OCI-M1 (cell line): Measurements from ENCODE around the gene AFF3.
"Not testable (repeated sequence)": the region's sequence is repeated elsewhere in the genome, so short reads cannot be mapped to it uniquely, and the experiment has no call there.

ENCODE experiments used
- DNase-seq: peaks from one replicate; lab custom pipeline; 2025; lab: John Stamatoyannopoulos, UW

AFF3 gene

DNA sequence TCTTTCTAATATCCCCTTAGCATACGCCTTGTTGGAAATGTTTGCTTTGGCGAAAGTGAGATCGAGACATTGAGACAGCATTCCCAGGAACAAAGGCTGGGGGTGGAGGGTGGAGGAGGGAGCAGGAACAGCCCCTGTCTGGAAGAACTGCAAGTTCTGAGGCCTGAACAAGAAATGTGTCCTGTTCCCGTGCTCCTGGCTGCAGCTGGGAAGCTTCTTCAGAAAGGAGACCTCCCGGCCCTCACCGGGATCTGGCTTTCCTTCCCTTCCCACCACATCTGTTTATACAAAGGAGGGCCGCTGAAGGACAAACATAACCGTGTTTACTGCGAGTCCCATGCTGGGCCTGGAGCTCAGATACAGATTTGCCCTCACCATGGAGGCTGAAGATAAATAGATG lies 35.9 kb downstream of the AFF3 start:
- no peak for DNase-seq

DNA sequence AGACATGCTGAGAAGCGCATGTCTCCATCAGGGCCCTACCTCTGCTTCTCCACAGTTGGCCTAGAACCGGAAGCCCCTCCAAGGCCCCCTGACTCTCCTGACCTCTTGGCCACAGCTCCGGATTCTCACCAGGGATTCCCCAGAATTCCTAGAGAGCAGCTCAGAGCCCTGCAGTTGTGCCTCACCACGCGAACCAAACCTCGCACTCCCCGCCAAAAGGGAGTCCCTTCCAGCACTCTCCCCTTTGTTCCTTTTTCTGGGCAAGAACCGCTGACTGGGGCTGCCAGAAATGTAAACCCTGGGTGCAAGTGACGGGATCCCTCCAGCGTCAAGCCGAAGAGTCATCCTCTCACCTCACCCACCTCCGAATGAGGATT lies 36.7 kb downstream of the AFF3 start:
- DNase-seq, result no peak

DNA sequence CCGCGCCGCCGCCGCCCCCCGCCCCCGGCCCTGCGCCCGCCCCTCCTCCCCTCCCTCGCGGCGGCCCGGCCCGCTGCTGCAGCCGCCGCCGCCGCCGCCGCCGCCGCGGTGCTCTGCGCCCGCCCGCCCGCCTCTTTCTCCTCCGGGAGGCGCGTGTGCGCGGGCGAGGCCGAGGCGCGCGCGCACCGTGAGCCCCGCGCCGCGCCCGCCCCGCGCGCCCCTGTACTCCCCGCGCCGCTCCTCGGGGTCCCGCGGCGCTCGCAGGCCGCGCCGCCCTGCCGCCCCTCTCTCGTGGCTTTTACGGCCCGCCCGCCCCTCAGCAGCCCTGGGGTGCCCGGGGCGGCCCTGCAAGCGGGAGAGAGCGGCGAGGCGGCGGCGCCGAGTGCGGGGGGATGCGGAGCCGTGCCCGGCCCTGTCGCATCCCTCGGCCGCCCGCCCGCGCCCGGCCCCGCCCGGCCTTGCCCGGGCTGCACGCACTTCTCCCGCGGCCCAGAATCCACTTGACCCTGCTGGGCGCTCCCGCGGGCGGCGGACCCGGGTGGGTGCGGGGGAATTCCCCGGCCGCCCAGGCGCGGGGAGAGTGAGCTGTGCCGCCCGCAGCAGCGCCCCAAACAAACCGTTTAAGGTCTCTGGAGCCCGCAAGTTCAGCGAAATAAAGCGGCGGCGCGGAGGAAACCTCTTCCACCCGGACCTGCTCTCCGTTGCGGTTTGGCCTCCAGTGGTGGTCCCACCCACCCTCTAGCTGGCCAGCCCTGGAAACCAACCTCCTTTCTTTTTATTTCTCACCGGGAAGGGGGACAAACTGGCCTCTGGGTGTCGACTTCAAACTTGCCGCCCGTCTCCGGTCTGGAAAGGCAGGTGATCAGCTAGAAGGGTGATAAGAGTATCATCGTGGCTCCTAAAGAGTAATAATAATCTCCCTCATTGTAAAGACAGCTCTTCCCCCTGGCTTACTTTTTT lies 37.4 kb downstream of the AFF3 start:
- DNase-seq, result no peak

DNA sequence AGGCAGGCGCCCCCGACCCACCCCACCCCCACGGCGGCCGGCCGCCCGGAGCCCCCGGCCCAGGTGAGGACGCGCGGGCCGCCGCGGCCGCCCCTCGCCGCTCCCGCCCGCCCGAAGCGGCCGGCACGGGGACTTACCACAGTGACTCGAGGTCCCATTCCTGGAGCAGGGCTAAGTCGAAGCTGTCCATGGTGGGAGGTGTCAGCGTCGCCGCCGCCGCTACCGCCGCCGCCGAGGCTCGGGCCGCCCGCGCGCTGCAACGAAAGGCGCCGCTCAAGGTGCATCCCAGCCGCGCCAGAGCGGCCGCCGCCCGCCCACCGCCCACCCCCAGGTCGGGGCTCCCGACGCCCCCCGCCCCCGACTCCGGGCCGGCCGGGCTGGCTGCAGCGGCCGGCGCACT lies 38.1 kb downstream of the AFF3 start:
- DNase-seq, result not testable (repeated sequence)

DNA sequence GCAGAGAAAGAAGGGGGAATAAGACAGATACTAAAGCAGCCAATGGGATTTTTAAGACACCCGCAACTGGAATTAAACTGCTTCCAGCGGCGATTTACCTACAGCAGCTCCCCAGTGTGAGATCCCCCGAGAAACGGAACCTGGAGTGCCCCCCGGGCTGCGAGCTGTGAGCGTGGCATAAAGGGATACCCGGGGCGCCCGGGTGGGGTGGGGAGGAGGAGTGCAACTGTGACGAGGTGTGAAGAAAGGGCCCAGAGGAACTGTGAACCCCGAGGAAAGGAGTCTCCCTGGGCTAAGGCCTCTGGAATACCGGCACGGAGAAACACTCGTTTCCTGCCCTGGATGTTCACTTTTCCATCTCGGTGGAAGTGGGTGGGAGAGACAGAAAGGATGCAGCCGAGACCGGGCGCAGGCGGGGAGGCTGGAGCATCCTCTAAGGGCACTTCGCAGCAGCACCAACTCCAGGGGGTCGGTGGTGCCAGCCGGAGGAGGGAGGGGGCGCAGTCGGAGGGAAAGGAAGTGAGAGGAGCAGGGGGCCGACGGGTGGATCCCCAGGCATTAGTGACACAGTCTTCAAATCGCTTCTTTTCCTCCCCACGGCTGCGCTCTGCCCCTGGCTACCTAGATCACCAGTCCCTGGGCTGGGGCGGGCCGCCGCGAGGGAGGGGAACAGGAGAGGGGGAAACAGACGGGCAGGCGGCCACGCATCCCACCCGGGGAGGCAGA lies 38.7 kb downstream of the AFF3 start:
- DNase-seq, result not testable (repeated sequence)

DNA sequence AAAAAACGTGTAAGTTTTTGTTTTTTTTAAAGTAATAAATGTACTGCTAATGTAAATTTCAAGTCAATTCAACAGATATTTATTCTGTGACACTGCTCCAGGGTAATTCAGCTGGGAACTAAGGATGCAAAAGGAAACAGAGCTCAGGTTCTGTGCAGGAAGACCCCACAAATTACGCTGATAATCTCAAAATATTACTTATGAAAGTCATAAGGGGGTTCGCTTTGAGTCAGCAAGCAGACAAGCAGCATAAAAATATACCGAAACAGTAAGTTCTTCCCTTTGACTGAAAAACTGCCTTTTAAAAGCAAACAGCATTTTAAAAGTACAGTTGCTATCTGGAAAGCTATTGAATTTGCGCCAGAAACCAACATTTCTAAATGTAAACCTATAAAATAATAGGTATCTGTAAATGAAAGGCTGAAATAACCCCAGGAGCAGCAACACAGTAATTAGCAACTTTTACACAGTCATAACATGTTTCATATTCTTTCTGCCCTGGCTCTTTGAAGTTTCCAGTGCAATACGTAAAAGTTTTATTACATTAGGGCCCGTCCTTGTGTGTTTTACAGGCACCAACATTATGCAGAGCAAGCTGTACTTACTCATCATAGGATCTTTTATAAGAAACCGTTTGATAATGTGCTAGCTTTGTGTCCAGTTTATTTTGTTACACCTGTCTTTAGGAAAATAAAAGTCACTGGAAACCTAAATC lies 39.8 kb downstream of the AFF3 start:
- not testable (repeated sequence) for DNase-seq

DNA sequence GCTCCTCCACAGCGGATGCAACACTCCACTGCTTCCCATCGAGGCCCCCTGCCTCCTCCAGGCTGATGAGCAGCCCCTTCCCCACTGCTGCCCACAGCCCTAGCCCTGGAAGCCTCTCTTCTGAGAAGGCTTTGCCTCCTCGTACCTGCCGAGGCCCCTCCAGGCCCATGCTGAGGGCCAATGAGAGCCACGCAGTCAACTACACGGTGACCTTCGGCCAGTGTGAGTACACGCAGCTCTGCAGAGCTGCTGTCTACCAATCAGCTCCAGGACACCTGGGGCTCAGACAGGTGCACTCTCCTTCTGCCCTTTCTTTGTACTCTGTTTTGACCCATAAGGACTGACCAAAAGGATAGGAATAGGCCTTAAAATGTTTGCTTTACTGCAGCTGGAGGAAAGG lies 43.5 kb downstream of the AFF3 start:
- DNase-seq, result not testable (repeated sequence)

DNA sequence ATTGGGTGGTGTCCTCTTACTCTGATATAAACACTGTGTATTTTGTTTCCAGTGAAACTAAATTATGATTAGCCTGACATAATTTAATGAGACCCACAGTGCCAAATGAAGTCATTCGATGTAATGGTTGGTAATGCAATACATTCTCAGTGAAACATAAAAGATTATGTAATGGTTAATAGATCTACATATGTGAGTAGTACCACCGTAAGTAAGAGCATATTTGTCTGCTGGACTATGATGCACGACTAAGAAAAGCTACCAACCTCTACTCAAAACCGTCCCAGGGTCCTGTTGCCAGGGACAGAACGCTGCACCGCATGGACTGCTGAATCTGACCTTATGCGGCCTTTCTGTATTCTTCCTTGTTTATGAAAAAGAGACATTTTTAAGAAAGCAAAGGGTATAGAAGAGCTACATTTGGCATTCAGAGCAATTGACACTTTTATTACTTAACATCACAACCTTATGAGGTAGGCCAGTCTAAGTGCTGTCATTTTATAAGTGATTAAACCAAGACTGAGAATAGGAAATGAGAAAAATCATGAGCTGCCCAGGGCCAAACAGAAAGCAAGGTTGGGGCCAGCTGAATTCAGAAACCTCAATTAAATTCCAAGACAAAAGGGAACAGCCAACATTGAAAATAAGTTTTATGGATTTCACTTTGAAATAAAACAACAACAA lies 44.6 kb downstream of the AFF3 start:
- DNase-seq, result not testable (repeated sequence)

DNA sequence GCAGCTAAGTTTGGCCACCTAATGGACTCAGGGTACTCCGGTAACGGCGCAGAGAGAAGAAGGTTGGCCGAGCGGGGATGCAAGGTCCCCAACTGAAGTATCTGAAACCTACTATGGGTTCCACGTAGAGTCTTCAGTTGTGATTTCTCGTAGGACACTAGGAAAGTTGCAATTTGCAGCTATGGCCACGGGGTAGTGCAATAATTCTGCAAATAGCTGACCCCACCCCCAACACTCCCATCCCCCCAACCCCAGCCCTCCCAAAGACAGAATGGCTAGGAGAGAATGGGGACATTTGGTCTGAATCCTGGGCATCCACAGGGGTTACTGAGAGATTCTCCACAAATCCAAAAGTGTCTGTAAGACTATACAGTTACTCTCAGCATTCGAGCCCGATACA lies 46.5 kb downstream of the AFF3 start:
- DNase-seq, result not testable (repeated sequence)

DNA sequence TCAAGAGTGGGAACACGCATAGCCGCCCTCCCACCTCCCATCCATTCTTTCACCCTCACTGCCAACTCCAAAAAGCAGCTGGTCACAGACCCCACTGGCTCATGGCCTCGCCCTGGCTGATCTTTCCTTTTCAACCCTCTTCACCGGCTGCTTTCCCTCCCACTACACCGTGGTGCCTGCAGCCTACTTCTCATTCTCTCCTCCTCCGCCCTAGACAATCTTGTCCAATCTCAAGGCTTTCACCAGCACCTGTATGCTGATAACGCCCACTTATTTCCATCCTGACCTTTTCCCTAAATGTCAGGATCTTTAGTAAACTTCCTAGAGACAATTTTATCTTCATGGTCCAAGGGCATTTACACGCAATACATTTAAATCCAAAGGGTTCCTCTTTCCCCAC lies 50.6 kb downstream of the AFF3 start:
- not testable (repeated sequence) for DNase-seq

DNA sequence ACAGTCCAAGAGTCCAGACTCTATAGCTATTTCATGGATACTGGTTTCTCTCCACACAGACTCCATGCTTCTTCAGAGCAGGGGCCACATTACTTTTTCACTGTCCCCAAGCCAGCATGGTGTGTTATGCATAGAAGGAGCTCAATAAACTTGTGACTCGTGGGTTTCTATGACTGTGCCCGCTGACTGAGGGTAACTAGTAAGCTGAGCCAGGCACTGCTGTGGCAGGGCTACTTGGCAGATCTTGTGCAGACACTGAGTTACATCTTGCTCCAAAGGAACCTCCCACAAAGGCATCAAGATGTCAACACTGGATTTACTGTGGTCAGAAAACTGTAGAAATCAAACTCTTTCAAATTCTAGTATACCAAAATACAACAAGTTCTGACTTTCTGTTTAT lies 56.6 kb downstream of the AFF3 start:
- DNase-seq, result not testable (repeated sequence)

DNA sequence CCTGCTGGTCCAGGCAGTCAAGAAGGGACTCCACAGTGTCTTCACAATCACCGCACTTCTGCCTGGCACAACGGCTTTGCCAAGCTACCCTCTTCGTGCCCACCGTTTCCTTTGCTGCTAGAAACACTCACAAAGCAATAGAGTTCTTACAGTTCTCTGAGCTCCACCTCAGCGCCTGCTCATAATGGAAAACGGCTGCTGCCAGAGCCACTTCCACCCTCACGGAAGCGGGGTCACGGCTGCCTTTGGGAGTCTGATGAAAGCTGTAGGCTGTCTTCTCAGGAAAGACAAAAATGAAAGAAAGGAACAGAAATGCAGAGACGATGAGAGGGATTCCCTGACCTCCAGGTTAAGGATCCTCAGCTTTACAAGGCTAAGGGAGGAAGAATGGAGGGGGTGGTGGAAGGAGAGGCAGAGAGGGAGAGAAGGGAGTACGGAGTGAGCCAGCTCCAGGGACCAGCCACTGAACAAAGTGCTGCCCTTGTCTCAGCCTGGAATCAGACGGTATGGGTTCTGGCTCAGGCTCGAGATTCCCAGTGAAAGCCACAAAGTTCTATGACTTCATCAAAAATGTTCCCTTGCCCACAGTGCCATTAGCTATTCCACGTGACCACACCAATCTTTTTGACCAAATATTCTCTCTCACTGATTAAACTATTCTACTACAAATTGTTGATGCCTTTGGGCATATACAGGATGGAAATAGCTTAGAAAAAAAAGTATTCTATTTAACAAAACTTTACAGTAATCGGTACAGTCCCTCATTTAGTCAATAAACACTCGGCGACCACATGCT lies 58.8 kb downstream of the AFF3 start:
- DNase-seq, result not testable (repeated sequence)

DNA sequence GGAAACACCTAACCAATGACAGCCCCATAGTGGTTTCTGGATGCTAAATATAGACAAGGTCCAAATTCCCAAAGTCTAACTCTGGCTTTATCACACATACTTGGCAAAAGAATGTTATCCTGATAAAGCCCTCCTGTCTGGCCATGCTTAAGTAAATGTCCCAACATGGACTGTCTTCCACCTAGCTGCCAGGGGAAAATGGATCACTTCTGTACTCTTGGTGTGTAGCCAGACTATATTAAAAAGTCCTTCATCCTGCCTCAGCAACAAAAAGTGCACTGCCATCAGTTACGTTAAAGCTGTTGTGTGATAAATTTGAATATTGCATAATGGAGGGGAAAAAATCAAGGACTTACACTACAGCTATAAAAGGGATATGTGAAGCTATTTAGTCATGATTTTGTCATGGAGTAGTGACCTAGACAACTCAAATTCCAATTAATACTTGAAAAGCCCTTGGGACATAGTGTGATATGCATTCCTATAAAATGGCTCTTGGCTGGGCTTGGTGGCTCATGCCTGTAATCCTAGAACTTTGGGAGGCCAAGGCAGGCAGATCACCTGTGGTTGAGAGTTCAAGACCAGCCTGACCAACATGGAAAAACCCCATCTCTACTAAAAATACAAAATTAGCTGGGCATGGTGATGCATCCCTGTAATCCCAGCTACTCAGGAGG lies 60.0 kb downstream of the AFF3 start:
- not testable (repeated sequence) for DNase-seq

DNA sequence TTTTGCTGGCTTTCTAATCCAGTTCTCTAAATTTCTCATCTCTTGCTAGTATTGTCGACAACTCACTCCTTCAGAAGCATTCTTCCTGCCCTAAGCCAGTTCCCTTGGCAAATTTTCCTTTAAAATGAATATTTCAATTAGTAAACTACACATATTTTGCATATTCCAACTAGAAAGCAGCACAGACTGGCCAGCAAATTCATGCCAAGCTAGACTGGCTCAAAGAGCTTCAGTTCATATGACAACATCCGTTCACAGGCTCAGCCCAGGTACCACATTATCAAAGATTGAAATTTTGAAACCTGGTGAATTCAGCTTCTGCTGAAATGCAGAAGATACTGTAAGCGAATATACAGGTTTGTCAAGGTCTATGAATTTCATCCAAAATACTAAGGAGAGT lies 64.5 kb downstream of the AFF3 start:
- DNase-seq, result no peak

DNA sequence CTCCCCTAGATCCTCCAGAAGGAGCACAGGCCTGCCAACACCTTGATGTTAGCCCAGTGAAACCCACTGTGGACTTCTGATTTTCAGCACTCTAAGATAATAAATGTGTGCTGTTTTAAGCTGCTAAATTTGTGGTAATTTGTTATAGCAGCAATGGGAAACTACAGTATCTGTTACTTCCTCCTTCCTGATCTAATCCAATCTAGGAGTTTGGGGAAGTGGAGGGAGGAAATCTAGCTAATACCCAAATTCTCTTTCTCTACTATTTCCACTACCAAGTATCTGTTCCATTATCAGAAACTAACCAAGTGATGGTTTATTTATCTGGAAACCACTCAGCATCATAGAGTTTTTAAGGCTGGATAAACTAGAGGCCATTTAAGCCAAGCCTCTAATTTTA lies 64.9 kb downstream of the AFF3 start:
- no peak for DNase-seq

DNA sequence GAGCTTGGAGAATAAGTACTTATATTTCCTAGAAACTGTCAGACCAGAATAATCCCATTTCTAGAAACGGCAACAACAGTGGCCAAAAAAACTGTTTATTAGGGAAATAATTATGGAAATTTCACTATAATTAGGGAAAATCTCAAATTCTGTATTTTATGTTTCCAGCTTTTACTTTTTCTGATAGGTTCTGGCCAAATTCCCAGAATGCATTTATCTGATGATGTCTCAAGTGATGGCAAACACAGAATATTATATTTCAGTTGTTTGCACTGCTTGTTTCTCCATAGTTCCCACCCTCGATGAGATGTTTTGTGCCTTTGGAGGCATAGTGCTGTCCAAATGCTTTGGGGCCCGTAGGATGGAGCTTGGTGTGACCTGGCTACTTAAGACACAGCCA lies 66.9 kb downstream of the AFF3 start:
- DNase-seq, result no peak

DNA sequence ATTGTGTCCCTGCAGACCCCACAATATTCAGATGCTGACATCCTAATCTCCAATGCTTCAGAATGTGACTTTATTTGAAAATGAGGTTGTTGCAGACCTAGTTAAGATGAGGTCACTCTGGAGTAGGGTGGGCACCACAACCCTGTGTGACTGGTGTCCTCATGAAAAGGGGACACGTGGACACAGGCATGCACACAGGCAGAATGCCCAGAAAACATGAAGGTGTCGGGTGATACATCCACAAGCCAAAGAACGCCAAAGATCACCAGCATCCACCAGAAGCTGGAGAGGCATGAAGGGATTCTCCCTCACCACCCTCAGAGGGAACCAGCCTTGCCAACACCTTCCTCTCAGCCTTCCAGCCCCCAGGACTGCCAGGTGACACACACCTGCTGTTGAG lies 69.3 kb downstream of the AFF3 start:
- DNase-seq, result no peak

DNA sequence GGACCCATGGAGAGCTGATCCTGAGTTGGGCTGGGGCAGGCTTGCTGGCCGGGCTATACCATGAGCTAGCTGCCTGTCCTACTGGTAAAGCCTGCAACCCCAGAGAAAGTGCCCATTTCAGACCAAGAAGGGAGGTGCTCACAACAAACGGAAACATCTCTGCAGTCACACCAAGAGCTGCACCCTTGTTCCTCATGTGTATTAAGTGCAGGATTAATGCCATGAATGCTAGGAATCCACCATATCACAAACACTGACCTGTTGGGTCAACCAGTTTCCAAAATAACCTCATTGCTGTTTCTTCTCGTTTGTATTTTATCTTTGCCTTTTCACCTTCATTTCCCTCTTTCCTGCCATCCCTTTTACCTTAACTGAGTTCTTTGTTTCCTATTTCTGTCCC lies 69.9 kb downstream of the AFF3 start:
- DNase-seq, result no peak

DNA sequence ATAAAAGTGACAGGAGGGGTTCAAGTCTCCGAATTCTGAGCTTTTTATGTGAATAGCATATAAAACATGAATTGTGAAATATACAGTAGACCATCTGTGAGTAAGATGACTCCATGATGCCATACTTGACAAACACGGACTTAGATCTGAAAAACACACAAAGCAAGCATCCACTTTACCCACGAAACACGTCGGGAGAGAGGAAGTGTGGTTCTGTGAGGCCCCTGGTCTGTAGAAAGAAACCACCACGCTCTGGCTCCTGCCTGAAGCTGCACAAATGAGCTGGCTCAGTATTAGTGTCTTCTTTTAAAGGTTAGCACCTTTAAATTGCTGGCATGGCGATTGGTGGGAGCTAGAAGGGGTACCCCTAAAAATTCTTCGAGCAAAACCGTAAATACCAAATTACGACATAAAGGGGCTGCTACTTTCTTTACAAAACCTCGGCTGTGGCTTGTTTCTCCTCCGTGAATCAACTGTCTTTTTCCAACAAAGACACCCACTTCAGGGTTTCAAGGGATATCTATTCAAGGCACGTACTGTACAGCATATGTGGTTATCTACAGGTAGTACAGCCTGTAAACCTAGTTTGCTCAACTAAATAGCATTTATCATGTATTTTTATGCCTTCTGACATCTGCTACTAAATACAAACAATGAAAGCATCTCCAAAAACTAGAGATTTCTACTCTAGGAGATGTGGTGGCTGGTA lies 70.9 kb downstream of the AFF3 start:
- DNase-seq, result no peak

DNA sequence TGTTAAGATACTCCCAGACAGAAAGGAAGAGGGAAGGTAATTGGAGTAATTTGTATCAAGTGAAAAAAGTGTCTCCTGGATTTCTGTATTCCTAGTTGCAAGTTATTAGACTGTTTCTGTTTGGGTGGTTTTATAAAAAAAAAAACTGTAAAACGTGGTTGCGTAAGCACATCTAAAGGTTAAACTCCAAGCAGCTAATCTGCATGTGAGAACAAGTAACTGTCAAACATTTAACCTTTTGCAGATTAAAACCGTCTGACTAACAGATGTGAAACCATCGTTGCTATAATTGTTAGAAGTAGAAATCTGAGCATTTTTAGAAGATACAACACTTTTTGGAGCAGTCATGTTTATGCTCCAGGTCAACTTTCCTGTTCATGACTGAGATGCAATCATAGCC lies 72.3 kb downstream of the AFF3 start:
- no peak for DNase-seq
